ENCODE measurements around the gene HSPA14. TPM values are rescaled to one million over a fixed set of nuclear protein-coding genes. Genes with fewer than 3 reads are reported as not detected.

Gene HSPA14, protein sequence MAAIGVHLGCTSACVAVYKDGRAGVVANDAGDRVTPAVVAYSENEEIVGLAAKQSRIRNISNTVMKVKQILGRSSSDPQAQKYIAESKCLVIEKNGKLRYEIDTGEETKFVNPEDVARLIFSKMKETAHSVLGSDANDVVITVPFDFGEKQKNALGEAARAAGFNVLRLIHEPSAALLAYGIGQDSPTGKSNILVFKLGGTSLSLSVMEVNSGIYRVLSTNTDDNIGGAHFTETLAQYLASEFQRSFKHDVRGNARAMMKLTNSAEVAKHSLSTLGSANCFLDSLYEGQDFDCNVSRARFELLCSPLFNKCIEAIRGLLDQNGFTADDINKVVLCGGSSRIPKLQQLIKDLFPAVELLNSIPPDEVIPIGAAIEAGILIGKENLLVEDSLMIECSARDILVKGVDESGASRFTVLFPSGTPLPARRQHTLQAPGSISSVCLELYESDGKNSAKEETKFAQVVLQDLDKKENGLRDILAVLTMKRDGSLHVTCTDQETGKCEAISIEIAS
- 22.6 TPM for total RNA-seq
- polyA plus RNA-seq: 10 to 100 TPM; 16.0 to 26.7 (median 20.9) TPM

DNA sequence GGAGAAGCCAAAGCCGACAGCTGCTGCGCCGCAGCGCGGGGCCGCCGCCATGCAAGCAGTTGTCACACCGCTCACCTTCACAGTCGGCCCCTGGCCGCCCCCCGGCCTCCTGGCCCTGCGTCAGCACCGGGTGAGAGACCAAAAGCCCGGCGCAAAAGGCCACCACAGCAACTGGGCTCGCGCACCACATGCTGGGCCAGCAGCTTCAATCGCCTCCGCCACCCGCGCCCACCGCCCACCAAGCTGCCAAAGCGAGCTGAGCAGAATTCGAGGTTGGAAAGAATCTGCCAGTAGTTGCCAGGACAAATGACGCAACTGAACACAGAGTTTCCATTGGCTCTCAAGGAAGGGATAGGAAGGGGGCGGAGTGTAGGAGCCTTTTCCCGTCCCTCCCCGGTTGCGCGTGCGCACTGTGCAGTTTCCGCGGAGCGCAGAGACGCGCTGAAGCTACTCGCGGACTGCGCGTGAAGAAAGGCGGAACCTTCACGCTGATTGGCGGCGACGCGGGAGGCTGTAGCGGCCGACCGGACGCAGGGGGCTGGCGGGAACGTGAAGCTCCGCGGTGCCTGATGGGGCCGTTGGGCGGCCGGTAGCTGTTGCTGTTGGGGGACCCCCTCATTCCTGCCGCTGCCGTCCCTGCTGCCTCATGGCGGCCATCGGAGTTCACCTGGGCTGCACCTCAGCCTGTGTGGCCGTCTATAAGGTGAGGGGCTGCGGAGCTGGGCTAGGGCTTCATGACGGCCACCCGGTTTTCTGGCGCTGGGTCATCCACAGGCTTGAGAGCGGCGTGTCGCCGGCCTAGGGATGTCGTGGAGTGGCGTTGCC, at the start of gene HSPA14, which contains the start of the genes CDNF and MSANTD7:
Gene HSPA14, plus strand, starts transcription at position 550 of the 825 bp plus-strand sequence. Its CDS starts 97 bp downstream, at position 647.
Gene CDNF, minus strand, starts transcription at position 281 of the 825 bp plus-strand sequence. Its CDS starts 91 bp downstream, at position 190.
Gene MSANTD7, plus strand, starts transcription at position 550 of the 825 bp plus-strand sequence. CDS start 3,979 bp downstream, outside the sequence.
- peaks cover 22% of the 10 kb centered on the region for H3K4me1 ChIP-seq (ENCODE audit: control insufficient read depth, insufficient read depth, low read length, poor library complexity, severe bottlenecking)
- H3K9me3 ChIP-seq (ENCODE audit: control insufficient read depth in 2 of 2, low read length in 2 of 2): no peaks in the 10 kb centered on the region
- H3K27me3 ChIP-seq (ENCODE audit: control insufficient read depth, insufficient read depth, low read length): no peaks in the 10 kb centered on the region
- H3K4me3 Mint-ChIP-seq: peak within 1 kb of the TSS; percentile 96 to 99 (median 97)
- peak within 1 kb of the TSS; percentile 91 for H3K4me3 ChIP-seq (ENCODE audit: low read depth, low read length)
- H3K27me3 Mint-ChIP-seq: no peaks in the 10 kb centered on the region
- no peaks in the 10 kb centered on the region for H3K9me3 Mint-ChIP-seq
- peak; percentile 99 to 100 (median 100) for DNase-seq
- ATAC-seq (ENCODE audit: low read depth in 2 of 2): peak; percentile 94 to 95
- peak within 1 kb of the TSS; percentile 95 to 99 (median 98) for H3K27ac Mint-ChIP-seq
- peaks cover 15 to 37% (median 27%) of the 10 kb centered on the region in 4 donors for H3K4me1 Mint-ChIP-seq
- H3K36me3 ChIP-seq (ENCODE audit: control insufficient read depth, insufficient read depth, low read length): peaks cover 24% of the 10 kb centered on the region
- peak within 1 kb of the TSS; percentile 90 for H3K27ac ChIP-seq (ENCODE audit: insufficient read depth, low read length, poor library complexity, severe bottlenecking)
- H3K36me3 Mint-ChIP-seq: peaks cover 7% of the 10 kb centered on the region

DNA sequence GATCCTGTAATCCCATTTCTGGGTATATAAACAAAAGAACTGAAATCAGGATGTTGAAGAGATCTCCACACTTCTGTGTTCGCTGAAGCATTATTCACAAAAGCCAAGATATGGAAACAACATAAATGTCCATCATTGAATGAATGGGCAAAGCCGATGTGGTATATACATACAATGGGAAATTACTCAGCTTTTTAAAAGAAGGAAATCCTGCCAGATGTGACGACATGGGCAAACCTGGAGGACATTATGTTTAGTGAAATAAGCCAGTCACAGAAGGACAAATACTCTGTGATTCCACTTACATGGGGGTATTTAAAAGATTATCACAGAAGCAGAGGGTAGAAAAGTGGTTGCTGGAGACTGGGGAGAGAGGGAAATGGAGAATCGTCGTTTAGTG, 39.5 kb upstream of the HSPA14 start:
- Histone ChIP-seq H3K9me3 (ENCODE audit: control insufficient read depth in 2 of 2, low read length in 2 of 2) (no peaks in the 10 kb centered on the region), H3K4me1 (ENCODE audit: control insufficient read depth, insufficient read depth, low read length, poor library complexity, severe bottlenecking) (no peaks in the 10 kb centered on the region), H3K36me3 (ENCODE audit: control insufficient read depth, insufficient read depth, low read length) (no peaks in the 10 kb centered on the region), H3K27ac (ENCODE audit: insufficient read depth, low read length, poor library complexity, severe bottlenecking) (no peak overlapping the region), H3K4me3 (ENCODE audit: low read depth, low read length) (no peak overlapping the region), H3K27me3 (ENCODE audit: control insufficient read depth, insufficient read depth, low read length) (peaks cover 4% of the 10 kb centered on the region)
- ATAC-seq (ENCODE audit: low read depth in 2 of 2) (no peak), DNase-seq (no peak)
- Mint-ChIP-seq H3K9me3 (peaks cover 0 to 2% (median 0%) of the 10 kb centered on the region in 7 donors), H3K4me3 (no peak overlapping the region), H3K27ac (no peak overlapping the region), H3K27me3 (peaks cover 29% of the 10 kb centered on the region), H3K4me1 (no peaks in the 10 kb centered on the region), H3K36me3 (no peaks in the 10 kb centered on the region)

DNA sequence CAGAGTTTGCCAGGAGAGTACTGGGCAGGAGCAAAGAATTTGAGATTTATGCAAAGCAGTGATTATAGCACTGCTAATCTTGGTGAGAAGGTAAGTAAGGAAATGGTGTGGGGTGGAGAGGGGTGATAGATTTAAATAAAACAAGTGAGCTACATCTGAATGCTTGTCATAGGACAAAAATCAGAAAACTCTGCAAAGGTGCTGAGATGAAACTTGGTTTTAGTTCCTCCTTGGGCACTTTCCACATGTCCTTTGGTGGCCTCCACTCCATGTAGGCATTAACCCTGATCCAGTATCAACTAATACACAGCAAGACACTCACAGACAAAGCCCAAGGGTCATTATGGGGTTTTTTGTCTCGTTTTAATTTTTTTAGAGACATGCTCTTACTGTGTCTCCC, 37.7 kb upstream of the HSPA14 start:
- H3K9me3 Mint-ChIP-seq: peaks cover 0 to 2% (median 0%) of the 10 kb centered on the region in 7 donors
- no peak overlapping the region for H3K4me3 ChIP-seq (ENCODE audit: low read depth, low read length)
- no peaks in the 10 kb centered on the region for H3K36me3 Mint-ChIP-seq
- H3K9me3 ChIP-seq (ENCODE audit: control insufficient read depth in 2 of 2, low read length in 2 of 2): no peaks in the 10 kb centered on the region
- H3K4me1 Mint-ChIP-seq: no peaks in the 10 kb centered on the region
- H3K27me3 Mint-ChIP-seq: peaks cover 29% of the 10 kb centered on the region
- no peak overlapping the region for H3K4me3 Mint-ChIP-seq
- H3K36me3 ChIP-seq (ENCODE audit: control insufficient read depth, insufficient read depth, low read length): no peaks in the 10 kb centered on the region
- peak overlapping the region in 1 of 3 donors; percentile 5 for H3K27ac Mint-ChIP-seq
- H3K27me3 ChIP-seq (ENCODE audit: control insufficient read depth, insufficient read depth, low read length): peaks cover 4% of the 10 kb centered on the region
- H3K4me1 ChIP-seq (ENCODE audit: control insufficient read depth, insufficient read depth, low read length, poor library complexity, severe bottlenecking): no peaks in the 10 kb centered on the region
- ATAC-seq (ENCODE audit: low read depth in 2 of 2): no peak
- DNase-seq: no peak
- no peak overlapping the region for H3K27ac ChIP-seq (ENCODE audit: insufficient read depth, low read length, poor library complexity, severe bottlenecking)

DNA sequence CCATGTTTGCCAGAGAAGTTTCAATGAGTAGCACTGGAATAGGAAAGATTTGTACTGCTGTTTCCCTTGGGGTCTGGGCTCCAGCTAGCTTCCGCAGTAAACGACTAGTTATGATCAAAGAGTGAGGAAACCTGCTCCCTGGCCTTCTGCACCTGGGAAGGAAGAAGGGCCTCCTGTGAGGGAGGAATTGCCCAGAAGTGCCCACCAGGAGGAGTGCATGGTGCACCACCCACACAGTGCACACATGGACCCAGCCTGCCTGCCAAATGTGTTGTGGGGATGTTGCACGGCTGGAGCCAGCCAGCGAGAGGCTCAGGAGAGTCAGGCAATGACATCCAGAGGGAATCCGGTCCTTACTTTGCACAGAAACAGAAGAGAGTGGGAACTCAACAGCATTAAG, 36.4 kb upstream of the HSPA14 start:
- no peaks in the 10 kb centered on the region for H3K4me1 Mint-ChIP-seq
- H3K36me3 ChIP-seq (ENCODE audit: control insufficient read depth, insufficient read depth, low read length): no peaks in the 10 kb centered on the region
- no peaks in the 10 kb centered on the region for H3K4me1 ChIP-seq (ENCODE audit: control insufficient read depth, insufficient read depth, low read length, poor library complexity, severe bottlenecking)
- no peak overlapping the region for H3K27ac Mint-ChIP-seq
- ATAC-seq (ENCODE audit: low read depth in 2 of 2): no peak
- H3K9me3 ChIP-seq (ENCODE audit: control insufficient read depth in 2 of 2, low read length in 2 of 2): no peaks in the 10 kb centered on the region
- peaks cover 6% of the 10 kb centered on the region for H3K27me3 ChIP-seq (ENCODE audit: control insufficient read depth, insufficient read depth, low read length)
- H3K27ac ChIP-seq (ENCODE audit: insufficient read depth, low read length, poor library complexity, severe bottlenecking): no peak overlapping the region
- no peak for DNase-seq
- H3K9me3 Mint-ChIP-seq: peaks cover 0 to 2% (median 0%) of the 10 kb centered on the region in 7 donors
- no peaks in the 10 kb centered on the region for H3K36me3 Mint-ChIP-seq
- H3K27me3 Mint-ChIP-seq: peaks cover 33% of the 10 kb centered on the region
- no peak overlapping the region for H3K4me3 ChIP-seq (ENCODE audit: low read depth, low read length)
- no peak overlapping the region for H3K4me3 Mint-ChIP-seq

DNA sequence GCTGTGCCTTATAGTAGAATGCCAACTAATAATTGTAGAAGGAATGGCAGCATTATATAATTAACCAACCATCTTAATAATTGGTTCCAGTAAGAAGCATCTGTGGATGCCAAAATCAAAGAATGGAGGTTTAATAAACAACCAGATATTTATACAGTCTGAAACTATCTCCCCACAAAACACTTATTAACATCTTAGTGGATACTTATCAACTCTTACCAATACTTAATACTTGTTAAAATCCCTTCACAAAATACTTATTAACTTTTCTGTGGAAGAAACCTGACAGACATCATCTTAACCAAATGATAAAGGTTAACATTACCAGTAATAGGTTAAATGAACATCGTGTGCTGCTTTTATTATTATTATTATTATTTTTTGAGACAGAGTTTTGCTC, 34.3 kb upstream of the HSPA14 start:
- Mint-ChIP-seq H3K4me3 (no peak overlapping the region), H3K27ac (no peak overlapping the region), H3K4me1 (no peaks in the 10 kb centered on the region), H3K36me3 (no peaks in the 10 kb centered on the region), H3K9me3 (peaks cover 0 to 2% (median 0%) of the 10 kb centered on the region in 7 donors), H3K27me3 (peaks cover 28% of the 10 kb centered on the region)
- Histone ChIP-seq H3K36me3 (ENCODE audit: control insufficient read depth, insufficient read depth, low read length) (no peaks in the 10 kb centered on the region), H3K4me1 (ENCODE audit: control insufficient read depth, insufficient read depth, low read length, poor library complexity, severe bottlenecking) (no peaks in the 10 kb centered on the region), H3K4me3 (ENCODE audit: low read depth, low read length) (no peak overlapping the region), H3K9me3 (ENCODE audit: control insufficient read depth in 2 of 2, low read length in 2 of 2) (no peaks in the 10 kb centered on the region), H3K27me3 (ENCODE audit: control insufficient read depth, insufficient read depth, low read length) (peaks cover 3% of the 10 kb centered on the region), H3K27ac (ENCODE audit: insufficient read depth, low read length, poor library complexity, severe bottlenecking) (no peak overlapping the region)
- no peak for DNase-seq
- ATAC-seq (ENCODE audit: low read depth in 2 of 2): no peak

DNA sequence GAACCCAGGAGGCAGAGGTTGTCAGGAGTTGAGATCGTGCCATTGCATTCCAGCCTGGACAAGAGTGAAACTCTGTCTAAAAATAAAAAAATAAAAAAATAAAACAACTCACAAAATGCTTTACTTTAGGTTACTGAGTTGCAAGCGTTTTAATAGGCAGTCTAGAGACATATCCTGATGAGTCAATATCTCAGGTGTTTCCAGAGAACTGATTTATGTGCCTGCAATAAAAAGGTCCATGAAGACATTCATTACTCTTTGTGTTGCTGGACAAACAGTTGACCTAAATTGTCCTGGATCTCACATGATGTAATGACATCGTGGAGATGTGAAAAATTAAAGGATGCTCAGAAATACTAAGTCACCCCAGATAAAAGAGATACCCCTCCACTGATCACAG, 31.8 kb upstream of the HSPA14 start:
- Mint-ChIP-seq H3K9me3 (no peaks in the 10 kb centered on the region), H3K27me3 (peaks cover 21% of the 10 kb centered on the region), H3K4me1 (no peaks in the 10 kb centered on the region), H3K4me3 (no peak overlapping the region), H3K36me3 (no peaks in the 10 kb centered on the region), H3K27ac (no peak overlapping the region)
- H3K27ac ChIP-seq (ENCODE audit: insufficient read depth, low read length, poor library complexity, severe bottlenecking): no peak overlapping the region
- no peaks in the 10 kb centered on the region for H3K4me1 ChIP-seq (ENCODE audit: control insufficient read depth, insufficient read depth, low read length, poor library complexity, severe bottlenecking)
- H3K4me3 ChIP-seq (ENCODE audit: low read depth, low read length): no peak overlapping the region
- ATAC-seq (ENCODE audit: low read depth in 2 of 2) (no peak), DNase-seq (no peak)
- no peaks in the 10 kb centered on the region for H3K9me3 ChIP-seq (ENCODE audit: control insufficient read depth in 2 of 2, low read length in 2 of 2)
- H3K27me3 ChIP-seq (ENCODE audit: control insufficient read depth, insufficient read depth, low read length): peaks cover 3% of the 10 kb centered on the region
- no peaks in the 10 kb centered on the region for H3K36me3 ChIP-seq (ENCODE audit: control insufficient read depth, insufficient read depth, low read length)

All from CD4-positive, CD25-positive, alpha-beta regulatory T cell (primary cell).